Uterus (tissue), 4 donors: Measurements from ENCODE around the gene EMP3. TPM values are rescaled to one million over a fixed set of nuclear protein-coding genes. Genes with fewer than 3 reads are reported as not detected.

Source experiments
- DNase-seq, 2 donors: peaks; one replicate each; pipeline ENCODE4 v3.0.0-alpha.2; 2019 to 2020
- H3K27ac ChIP-seq, 2 donors: fragments of 200-600 bp; sonication (generic); 1 replicate in 1 of 2; 2 replicates in 1 of 2; pipeline ENCODE4 v1.5.1; 2016 to 2018
- H3K27me3 ChIP-seq, 2 donors: fragments of 200-600 bp; sonication (generic); one replicate each; pipeline ENCODE4 v1.5.1; 2018 to 2019; ENCODE audit warnings: control low read depth in 1 of 2
- H3K36me3 ChIP-seq, 2 donors: fragments of 200-600 bp; sonication (generic); one replicate each; pipeline ENCODE4 v1.5.1; 2019; ENCODE audit warnings: control low read depth in 1 of 2
- H3K4me1 ChIP-seq, 2 donors: fragments of 200-600 bp; sonication (generic); one replicate each; pipeline ENCODE4 v1.5.1; 2018 to 2019; ENCODE audit warnings: control low read depth in 1 of 2
- H3K4me3 ChIP-seq, 2 donors: fragments of 200-600 bp; sonication (generic); 1 replicate in 1 of 2; 2 replicates in 1 of 2; pipeline ENCODE4 v1.5.1; 2018 to 2019; ENCODE audit warnings: mild to moderate bottlenecking in 1 of 2
- H3K9me3 ChIP-seq, 2 donors: fragments of 200-600 bp; sonication (generic); one replicate each; pipeline ENCODE4 v1.5.1; 2019; ENCODE audit warnings: control low read depth in 1 of 2
- CTCF ChIP-seq, 4 experiments: fragments of 200-600 bp in 2 of 4; fragments of 450-650 bp in 2 of 4; sonication (generic) in 2 of 4; IDR thresholded peaks; one replicate each; pipeline ENCODE4 v1.5.1; 2016 to 2019; ENCODE audit warnings: antibody characterized with exemption in 4 of 4, mild to moderate bottlenecking in 2 of 4, moderate library complexity in 1 of 4
- POLR2A ChIP-seq, 2 donors: fragments of 450-650 bp; IDR thresholded peaks; one replicate each; pipeline ENCODE4 v1.6.1; 2016; ENCODE audit warnings: antibody characterized with exemption in 2 of 2, mild to moderate bottlenecking in 1 of 2, moderate library complexity in 1 of 2
- intact Hi-C: fragments of 100-400 bp; cut with DNase I; formaldehyde crosslinking; loops from one replicate; pipeline ENCODE4 v1.15.1; 2023; ENCODE audit warnings: low total_unique reads
- total RNA-seq, 4 donors: library from RNA; depleted of rRNA in 3 of 4; stranded (reverse); fragments of >200 nt in 3 of 4; gene quantifications; one replicate each; pipeline versions ENCODE4 v1.1.0 to v1.2.4, GENCODE V29; 2014 to 2023
- donor health status: DM: yes; HTN: yes; CAD: no.

EMP3 gene
- total RNA-seq, 4 donors from 2014 or later, result 23.8 to 147 (median 45.2) TPM

- no peak for TF ChIP-seq CTCF (IDR thresholded peaks at IDR 0.05)
- TF ChIP-seq POLR2A (IDR thresholded peaks at IDR 0.05), result no peak
- intact Hi-C loops, result no loop called here
- H3K36me3 ChIP-seq, result no peaks in the 10 kb centered on the region
- H3K4me1 ChIP-seq, result peaks cover 5 to 11% of the 10 kb centered on the region in 2 donors
- H3K9me3 ChIP-seq, result no peaks in the 10 kb centered on the region
- peak overlapping the region; percentile 85 to 91 for H3K27ac ChIP-seq
- DNase-seq, result peak in 1 of 2 donors; percentile 60
- H3K4me3 ChIP-seq, result no peak overlapping the region
- H3K27me3 ChIP-seq, result no peaks in the 10 kb centered on the region
Measured at GRCh38 chr19:48329167-48329891, 4.0 kb downstream of the EMP3 start.

- no peaks in the 10 kb centered on the region for H3K27me3 ChIP-seq
- H3K36me3 ChIP-seq, result no peaks in the 10 kb centered on the region
- H3K4me3 ChIP-seq, result peak overlapping the region in 1 of 2 donors; percentile 35
- intact Hi-C loops, result no loop called here
- H3K27ac ChIP-seq, result peak overlapping the region; percentile 85 to 91
- H3K4me1 ChIP-seq, result peaks cover 5 to 11% of the 10 kb centered on the region in 2 donors
- no peak for TF ChIP-seq CTCF (IDR thresholded peaks at IDR 0.05)
- peak in 1 of 2 donors; percentile 39 for TF ChIP-seq POLR2A (IDR thresholded peaks at IDR 0.05)
- peak; percentile 54 to 81 for DNase-seq
- H3K9me3 ChIP-seq, result no peaks in the 10 kb centered on the region
Measured at GRCh38 chr19:48330012-48330681, 4.8 kb downstream of the EMP3 start.

- Histone ChIP-seq H3K27me3 (no peaks in the 10 kb centered on the region), H3K27ac (peak overlapping the region; percentile 85 to 91), H3K4me1 (peaks cover 5 to 11% of the 10 kb centered on the region in 2 donors), H3K4me3 (peak overlapping the region in 1 of 2 donors; percentile 14), H3K36me3 (no peaks in the 10 kb centered on the region), H3K9me3 (no peaks in the 10 kb centered on the region)
- intact Hi-C loops, result no loop called here
- no peak for TF ChIP-seq CTCF (IDR thresholded peaks at IDR 0.05)
- TF ChIP-seq POLR2A (IDR thresholded peaks at IDR 0.05), result no peak
- DNase-seq, result no peak
Measured at GRCh38 chr19:48332351-48332661, 7.0 kb downstream of the EMP3 start.

- intact Hi-C loops, result no loop called here
- Histone ChIP-seq H3K36me3 (no peaks in the 10 kb centered on the region), H3K9me3 (no peaks in the 10 kb centered on the region), H3K27ac (peak overlapping the region; percentile 85 to 91), H3K4me1 (peaks cover 5 to 11% of the 10 kb centered on the region in 2 donors), H3K27me3 (no peaks in the 10 kb centered on the region), H3K4me3 (peak overlapping the region; percentile 14 to 39)
- DNase-seq, result peak; percentile 94 to 96
- TF ChIP-seq POLR2A (IDR thresholded peaks at IDR 0.05) (peak; percentile 33 to 39), CTCF (IDR thresholded peaks at IDR 0.05) (peak in 2 of 4 experiments; percentile 8 to 11)
Measured at GRCh38 chr19:48332662-48333466, 7.5 kb downstream of the EMP3 start.
